D341Med (cell line): ENCODE measurements around the gene CHI3L1.

Source experiments
- DNase-seq: peaks from one replicate; pipeline ENCODE4 v3.0.0; 2012; ENCODE audit warnings: low spot score

Gene CHI3L1

DNA sequence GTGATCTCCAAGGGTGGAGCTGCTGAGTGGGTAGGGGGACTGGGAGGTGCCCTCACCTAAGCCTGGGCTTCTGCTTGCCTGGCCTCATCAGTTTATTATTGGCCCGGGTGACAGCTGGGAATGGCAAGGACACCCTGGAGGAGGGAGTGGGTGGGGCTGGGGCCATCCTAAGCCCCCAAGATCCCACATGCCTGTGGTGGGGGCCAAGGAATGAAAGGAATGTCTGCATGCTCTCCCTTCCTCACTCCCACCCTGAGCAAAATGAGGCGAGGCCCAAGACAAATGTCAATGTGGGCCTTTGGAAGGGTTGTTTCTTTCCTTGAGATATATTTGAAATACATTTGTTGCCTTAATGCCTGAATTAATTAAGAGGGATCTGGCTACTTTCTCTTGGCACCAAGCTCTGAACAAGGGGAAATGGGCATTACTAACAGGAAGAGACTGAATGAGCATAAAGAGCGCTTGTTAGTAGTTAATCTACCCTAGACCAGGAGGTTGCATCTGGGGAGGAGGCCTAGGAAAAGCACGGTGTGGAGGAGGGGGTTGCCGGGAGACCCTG is 19.7 kb upstream of the CHI3L1 start:
- no peak for DNase-seq

DNA sequence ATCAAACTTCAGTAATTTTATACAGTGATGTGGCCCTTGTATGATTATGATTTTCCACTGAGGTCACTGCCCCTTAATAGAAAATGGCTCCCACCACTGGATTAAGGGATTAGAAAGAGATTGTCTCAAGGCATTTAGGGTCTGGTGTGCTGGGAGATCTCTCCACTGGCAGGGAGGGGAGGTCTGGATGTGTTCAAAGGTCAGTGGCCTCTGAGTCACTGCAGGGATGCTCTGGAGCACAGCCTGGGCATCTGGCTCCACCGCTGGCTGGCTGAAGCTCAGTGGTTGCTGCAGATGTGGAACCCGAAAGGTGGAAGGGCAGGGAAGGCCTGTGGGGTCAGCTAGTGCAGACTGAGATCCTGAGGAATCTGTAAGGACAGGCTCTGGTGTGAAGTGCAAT is 18.3 kb upstream of the CHI3L1 start:
- DNase-seq = no peak

DNA sequence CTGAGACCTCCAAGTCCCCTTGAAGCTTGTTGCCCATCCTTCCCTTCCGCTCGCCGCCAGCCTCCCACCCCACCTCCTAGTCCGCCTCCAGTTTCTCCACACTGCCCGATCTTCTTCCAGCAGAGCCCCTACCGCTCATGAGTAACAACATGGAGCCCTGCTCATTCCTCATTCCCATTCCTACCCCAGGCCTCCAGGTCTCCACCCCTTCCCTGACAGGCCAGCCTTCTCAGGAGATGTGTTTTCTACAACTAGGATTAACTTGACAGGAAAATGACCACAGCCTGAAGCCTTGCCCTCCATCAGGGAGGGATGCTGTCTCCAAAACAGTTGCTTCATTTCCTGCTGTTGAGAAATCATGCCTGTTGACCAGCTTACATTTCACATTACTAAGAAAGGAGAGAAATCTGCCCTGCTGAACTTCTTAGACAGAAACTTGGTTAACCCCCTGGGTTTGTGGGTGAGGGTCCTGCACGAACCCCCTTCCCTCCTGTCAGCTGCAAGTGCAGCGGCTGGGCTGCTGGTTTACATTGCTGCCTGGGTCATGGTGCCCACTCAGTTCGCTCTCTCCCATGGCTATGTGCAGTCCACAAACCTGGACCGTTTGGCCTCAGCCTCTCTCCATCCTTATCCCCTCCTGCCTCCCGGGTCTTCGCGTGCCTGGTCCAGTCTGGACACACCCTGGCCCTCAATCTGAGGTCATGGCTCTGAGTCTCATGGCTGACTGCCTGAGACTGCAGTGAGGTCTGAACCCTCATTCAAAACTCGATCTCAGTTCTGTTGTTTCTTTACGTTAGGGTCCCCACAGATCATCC is 16.1 kb upstream of the CHI3L1 start:
- no peak for DNase-seq

DNA sequence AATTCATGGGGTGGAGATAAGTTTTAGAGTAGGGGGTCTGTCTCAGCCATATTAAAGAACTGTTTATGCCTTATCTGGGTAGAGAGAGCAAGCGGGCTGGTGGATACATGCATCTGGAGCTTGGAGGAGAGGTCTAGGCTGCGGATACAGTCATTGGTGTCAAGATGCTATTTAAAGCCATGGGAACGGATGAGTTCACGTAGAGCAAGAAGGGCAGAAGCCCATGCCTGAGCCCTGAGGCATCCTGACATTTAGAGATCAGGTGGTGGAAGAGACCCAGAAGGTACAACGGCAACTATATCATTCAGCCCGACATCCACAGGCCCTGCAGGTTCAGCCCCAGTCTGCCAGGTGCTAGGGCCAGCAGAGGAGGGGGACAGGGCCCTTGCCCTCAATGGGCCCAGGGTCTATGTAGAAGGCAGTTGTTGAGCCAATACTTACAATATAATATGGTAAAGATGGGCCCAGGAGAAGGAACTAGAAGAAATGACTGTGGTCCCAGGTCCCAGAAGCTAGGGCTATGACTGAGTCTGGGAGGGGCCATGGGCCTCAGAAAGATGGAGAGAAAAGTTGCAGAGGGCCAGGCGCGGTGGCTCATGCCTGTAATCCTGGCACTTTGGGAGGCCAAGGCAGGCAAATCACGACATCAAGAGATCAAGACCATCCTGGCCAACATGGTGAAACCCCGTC is 15.2 kb upstream of the CHI3L1 start:
- DNase-seq = no peak

DNA sequence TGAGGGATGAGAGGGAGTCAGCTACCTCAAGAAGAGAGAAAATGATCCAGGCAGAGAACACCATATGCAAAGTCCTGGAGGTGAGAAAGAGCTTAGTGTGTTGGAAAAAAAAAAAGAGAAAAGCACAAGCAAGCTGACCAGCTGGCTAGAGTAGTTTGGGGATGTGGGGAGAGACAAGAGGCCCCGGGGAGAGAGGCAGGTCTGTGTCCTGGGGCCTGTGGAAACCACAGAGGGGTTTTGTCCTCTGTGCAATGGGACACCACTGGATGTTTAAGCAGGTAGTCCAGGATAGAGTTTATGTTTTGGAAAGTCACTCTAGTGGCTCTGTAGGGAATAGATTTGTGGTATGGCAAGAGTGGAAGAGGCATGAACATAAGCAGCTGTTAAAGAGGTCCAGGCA is 14.4 kb upstream of the CHI3L1 start:
- DNase-seq = no peak

DNA sequence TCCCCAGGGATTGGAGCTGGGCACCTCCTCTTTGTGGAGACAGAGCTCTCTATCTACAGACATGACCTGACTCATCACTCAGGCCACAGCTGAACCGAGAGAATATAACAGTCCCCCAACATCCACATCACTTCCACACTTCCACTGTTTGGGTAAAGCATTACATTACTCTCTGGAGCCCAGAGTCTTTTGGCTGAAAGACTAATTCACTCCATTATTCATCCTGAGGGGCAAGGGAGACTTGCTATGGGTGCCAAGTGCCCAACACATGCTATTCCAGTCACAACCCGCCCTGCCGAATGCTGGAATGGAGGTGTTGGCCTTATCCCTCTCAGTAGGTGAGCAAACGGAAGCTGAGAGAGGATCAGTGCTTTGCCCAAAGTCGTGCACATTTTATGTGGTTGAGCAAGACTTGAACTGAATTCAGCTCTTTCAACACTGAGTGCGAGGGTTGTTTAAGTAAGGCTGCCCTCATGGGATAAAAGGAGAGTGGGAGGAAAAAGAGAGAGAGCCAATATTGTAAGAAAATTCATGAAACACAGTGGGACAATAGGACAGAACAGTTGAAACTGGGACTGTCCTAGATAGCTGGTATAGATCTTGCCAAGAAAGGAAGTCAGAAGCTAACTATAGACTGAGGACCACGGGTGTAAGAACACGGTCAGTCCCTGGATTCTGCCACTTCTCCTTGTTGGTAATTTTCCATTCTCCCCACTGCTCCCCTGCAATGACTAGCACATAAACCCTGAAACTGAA is 13.5 kb upstream of the CHI3L1 start:
- no peak for DNase-seq

DNA sequence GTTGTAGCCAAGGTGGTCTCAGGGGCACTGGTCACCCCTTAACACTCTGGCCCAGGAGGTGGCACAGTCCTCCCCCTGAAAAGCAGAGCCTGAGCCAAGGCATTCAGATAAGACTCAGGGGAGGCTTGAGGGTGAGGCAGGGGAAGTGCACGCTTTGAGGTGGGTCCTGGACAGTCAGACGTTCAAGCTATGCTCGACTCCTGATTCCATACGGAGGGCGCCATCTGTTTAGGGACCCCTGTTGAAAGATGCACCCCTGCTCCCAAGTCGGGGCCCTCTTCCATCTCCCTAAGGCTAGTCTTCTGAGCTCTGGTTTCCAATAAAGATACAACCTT is 12.9 kb upstream of the CHI3L1 start:
- no peak for DNase-seq

DNA sequence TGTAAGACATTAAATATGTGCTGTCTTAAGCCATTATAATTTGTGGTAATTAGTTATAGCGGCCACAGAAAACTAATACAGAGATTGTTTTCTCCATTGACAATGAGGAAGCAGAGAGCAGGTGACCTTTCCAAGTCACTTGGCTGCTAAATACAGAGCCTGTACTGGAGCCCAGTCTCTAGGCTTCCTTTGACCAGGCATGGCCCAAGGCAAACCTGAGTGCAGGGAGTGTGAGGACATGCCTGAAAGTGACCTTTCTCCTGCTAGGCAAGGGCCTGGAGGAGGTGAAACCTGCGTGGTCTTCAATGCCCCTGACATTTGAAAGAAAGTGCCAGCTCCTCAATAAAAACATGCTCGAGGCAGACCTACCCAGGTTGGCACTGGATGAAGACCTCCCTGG is 12.5 kb upstream of the CHI3L1 start:
- no peak for DNase-seq

DNA sequence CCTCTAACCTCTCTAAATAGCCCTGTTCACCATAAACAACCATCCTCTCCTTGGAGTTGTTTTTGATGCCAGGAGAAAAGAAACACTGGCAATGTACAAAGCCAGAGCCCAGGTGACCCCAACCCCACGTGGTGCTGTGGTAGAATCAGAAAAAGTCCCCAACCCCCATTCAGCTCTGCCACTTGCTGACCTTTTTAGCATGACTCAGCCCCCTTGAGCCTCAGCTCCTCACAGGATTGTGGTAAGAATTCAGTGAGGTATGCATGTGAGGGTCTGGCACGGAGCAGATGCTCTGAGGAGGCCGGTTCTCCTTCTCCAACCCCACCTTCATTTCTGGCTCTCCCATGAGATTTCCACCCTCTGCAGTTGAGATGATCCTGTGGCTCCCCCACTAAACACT is 11.1 kb upstream of the CHI3L1 start:
- no peak for DNase-seq

DNA sequence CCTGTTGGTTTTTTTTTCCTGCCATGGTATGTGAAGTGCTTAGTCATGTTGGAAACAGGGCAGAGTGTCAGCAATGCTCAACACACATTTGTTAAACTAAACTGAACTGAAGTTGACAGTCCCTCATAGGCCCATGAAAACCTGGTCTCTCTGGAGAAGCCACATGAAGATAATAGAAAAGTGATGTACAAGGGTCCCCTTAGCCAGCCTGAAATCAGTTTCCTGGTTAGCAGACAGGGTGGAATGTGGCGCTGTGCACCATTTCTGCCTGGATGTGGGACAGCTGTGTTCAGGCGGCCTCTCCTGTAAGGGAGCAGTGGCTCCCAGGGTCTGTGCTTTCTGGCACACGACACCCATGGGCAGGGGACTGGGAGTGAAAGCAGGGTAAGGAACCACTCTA is 9.9 kb upstream of the CHI3L1 start:
- no peak for DNase-seq

DNA sequence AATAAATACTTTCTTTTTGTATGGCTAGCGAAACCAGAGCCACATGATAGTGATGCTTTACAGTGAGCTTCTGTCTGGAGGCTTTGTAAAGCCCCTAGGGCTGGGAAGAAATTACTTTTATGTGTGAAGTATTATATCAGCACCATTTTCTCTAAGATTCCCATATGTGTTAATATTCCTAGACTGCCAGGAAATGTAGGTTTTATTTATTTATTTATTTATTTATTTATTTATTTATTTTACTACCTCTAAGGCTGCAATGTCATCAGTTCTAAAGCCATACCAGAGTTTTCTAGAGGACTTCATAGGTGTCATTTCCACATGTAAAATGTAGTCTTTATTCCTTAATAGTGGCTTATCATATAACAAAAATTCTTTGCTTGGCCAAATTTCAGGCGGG is 4.4 kb upstream of the CHI3L1 start:
- no peak for DNase-seq

DNA sequence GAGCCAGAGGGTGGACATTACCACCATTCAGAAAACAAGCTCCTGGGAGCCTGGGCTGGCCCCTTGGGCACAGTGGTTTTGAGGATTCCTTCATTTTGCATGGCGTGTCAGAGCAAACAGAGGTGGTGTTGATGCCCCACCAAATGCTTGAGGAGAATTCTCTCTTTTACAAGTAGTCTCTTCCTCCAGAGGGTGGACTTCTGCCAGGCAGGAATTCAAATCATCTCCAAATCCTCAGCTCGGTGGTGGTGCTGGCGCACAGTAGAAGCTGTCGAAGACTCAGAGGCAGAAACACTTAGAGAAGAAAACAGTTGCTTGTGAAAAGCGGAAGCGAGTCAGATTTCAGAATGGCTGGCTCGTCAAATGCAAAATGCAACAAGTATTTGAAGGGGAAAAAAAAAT is 3.4 kb upstream of the CHI3L1 start:
- DNase-seq = no peak

DNA sequence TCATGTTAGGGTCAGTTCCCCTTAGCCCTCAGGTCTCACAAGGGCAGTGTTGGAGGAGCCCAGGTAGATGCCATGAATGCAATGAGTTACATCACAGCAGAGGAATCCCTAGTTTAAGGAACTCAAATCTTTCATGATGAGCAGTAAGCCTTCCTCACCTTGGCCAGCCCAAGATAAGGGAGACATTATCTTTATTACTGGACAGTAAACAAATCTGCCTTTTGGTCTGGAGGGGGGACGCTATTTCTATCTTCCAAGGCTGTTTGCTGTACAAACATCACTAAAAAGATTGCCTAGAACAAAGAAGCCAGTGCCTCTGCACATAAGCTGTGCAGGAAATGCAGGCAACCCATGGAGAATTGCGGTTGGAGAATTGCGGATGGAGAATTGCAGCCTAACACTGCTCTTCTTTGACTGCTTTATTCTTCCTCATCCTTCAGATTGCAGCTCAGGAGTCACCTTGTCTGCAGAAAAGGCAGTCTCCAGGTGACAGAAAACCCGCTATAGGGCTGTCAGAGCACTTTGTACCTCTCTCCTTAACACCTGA is 2.3 kb upstream of the CHI3L1 start:
- DNase-seq = no peak

DNA sequence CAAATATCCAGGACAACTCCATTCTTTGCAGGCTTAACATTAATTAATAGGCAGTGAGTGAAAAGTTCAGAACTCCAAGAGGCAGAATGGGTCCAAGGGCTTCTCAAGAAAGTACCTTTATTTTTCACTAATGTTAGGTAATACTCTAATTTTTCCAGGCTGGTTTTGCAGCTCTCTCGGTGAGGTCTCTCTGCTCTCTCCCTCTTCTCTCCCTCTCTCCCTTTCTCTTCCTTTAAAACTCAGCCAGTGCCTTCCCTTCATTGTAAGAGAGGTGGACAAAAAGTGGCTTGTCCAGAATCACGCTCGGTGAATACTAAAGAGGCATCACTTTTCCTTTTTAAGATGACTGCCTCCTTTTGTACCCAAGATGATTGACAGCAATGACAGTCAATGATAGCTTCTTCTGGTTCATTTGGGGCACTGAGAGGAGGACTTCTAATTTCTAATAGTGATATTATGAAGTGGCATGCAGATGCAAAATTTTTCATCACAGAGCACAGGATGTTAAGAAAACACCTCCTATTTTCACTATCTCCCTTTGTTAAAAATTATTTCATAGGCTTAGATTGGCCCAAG is 1.3 kb upstream of the CHI3L1 start:
- DNase-seq = no peak

DNA sequence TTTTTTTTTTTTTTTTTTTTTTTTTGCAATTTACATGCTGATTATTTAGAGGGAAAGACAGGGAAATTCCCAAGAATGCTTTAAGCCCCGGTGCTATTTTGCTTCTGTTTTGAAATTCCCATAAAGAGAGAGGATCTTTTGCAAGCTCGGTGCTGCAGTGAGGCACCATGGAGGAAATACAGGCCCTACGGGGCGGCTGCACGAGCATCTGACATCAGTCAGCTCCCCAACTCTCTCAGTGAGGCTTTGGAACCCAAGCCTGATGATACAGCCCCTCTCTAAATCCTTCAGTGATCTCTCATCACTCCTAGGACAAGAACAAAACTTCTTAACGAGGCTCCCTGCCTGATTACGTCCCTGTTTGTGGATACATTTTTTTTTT is 791 bp upstream of the CHI3L1 start:
- no peak for DNase-seq

DNA sequence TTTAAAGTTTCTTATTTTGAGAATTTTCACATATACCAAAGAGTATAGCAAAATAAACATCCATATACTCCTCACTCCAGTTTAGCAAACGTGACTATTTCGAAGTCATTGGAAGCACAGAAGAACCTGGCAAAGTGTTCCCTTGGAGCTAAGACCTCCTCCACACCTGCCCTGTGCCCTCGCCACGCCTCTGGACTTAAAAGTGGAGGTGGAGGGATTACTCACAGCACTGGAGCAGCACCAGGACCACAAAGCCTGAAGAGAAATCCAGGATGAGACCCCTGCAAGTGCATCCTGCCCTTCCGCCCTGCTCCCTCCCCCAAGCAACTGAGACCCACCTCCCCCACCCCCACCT is 436 bp downstream of the CHI3L1 start:
- DNase-seq = no peak

DNA sequence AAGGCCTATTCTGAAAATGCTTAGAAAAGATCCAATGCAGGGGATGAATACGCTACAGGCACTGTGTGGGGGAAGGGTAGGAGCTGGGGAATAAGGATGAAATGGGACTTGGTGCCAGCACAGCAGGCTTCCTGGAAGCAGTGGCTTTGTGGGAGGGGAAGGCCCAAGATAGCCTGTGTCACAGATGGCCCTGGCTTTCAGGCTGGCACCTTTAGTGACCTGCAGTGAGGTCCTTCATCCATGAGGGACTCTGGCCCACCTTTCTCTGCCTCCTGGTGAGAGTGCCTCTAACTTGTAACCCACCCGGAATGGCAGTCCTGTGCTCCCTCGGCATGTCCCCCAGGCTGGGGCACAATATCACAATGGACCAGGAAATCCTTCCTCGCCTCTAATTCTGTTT is 919 bp downstream of the CHI3L1 start:
- no peak for DNase-seq

DNA sequence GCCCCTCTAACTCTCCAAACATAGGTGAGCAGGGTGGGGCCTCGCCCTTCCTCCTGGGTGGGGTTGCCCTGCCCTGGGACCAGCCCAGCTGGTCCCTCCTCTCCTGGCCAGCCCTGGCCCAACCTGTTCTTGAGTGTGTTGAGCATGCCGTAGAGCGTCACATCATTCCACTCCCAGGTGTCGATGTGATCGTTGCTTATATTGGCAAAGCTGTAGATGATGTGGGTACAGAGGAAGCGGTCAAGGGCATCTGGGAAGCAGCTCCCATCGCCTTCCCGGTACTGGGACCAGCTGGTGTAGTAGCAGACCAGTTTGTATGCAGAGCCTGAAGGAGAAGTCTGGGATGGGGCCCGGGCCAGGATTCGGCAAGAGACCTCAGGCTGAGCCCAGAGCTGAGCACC is 1.4 kb downstream of the CHI3L1 start:
- no peak for DNase-seq

DNA sequence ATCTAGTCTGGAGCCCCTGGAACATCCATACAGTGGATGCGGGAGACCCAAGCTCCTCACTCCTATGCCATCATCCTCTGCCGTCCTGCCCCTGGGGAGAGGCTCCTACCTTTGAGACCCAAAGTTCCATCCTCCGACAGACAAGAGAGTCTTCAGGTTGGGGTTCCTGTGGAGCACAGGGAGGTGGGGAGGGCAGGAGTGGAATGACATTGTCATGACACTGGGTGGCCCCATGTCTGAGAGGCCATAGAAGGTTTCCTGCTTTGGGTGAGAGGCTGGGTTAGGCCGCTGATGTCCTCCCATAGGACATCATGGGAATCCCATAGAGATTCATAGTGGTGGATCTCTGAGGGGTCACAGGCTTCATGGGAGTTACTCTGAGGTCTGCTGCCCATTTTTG is 2.0 kb downstream of the CHI3L1 start:
- DNase-seq = no peak

DNA sequence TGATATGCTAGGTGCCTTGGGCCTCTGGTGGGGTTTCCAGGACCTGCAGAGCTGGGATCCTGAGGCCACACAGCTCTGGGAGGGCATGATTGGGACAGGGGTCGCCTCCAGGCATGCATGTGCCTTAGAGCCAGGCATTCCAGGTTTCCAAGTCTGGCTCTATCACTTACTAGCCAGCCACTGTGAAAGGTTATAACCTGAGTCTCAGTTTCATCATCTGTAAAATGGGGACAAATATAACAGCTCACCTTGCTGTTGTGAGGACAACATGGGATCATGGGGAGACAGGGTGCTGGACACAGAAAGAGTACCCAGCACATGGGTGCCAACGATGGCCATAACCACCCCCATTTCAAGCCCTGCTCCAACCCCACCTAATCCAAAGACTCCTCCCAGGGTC is 2.7 kb downstream of the CHI3L1 start:
- DNase-seq = no peak

DNA sequence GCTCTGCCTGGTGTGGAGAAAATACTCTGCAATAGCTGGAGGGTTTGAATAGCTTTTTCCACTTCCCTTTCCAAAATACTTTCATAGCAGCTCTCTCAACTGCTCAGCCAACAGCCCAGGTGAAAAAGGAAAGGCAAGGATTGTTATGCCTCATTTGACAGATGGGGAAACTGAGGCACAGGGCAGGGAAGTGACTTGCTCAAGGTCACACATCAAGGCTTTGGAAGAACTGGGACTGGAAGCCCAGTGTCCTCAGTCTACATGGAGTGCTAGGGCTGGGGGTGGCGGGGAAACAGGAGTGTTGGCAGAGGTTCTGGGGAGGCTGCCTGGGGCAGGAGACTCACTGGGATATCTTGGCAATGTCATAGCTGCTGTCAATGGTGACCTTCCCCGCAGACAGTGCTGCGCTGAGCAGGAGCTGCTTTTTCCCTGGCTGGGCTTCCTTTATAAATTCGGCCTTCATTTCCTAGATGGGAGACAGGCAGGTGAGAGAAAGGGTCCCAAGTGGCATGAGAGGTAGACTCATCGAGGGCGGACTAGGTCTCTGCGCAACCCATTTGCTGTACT is 4.0 kb downstream of the CHI3L1 start:
- DNase-seq = no peak
